Activated CD8-positive, alpha-beta T cell treated with anti-CD3 and anti-CD28 coated beads, Interleukin-2, amount 10 ng/mL, durations not matched to agents 7 days and 5 days (primary cell): Measurements from ENCODE around the gene KCNMA1. TPM values are rescaled to one million over a fixed set of nuclear protein-coding genes. Genes with fewer than 3 reads are reported as not detected.

Experiments
- ATAC-seq: fragments of 150-1000 bp; cut with Tn5 transposase; one replicate; pipeline ENCODE4 v1.10.0; 2021; ENCODE audit warnings: moderate library complexity
- CTCF ChIA-PET: fragments of 350-600 bp; sonication (Branson Sonifier 250); formaldehyde crosslinking; loops from one replicate; lab custom pipeline; 2021; ENCODE audit warnings: antibody characterized with exemption; lab: Charles Lee
- POLR2A ChIA-PET: fragments of 350-600 bp; sonication (Branson Sonifier 250); formaldehyde crosslinking; loops from one replicate; lab custom pipeline; 2021; ENCODE audit warnings: antibody characterized with exemption; lab: Charles Lee
- DNase-seq: peaks from one replicate; pipeline ENCODE4 v3.0.0-alpha.2; 2020
- H3K27ac Mint-ChIP-seq: one replicate; pipeline ENCODE4 v1.8.0; 2021; ENCODE audit warnings: mild to moderate bottlenecking, mixed read lengths
- H3K27me3 Mint-ChIP-seq: one replicate; pipeline ENCODE4 v1.8.0; 2021; ENCODE audit warnings: low read depth, mixed read lengths
- H3K36me3 Mint-ChIP-seq: one replicate; pipeline ENCODE4 v1.8.0; 2021; ENCODE audit warnings: low read depth, mixed read lengths
- H3K4me1 Mint-ChIP-seq: one replicate; pipeline ENCODE4 v1.8.0; 2021; ENCODE audit warnings: low read depth, mixed read lengths
- H3K4me3 Mint-ChIP-seq: one replicate; pipeline ENCODE4 v1.8.0; 2021; ENCODE audit warnings: mild to moderate bottlenecking, mixed read lengths
- H3K9me3 Mint-ChIP-seq: one replicate; pipeline ENCODE4 v1.8.0; 2022; ENCODE audit warnings: mixed read lengths; ENCODE audit not compliant: insufficient read depth
- total RNA-seq, 2 experiments: library from RNA; stranded (reverse); gene quantifications; one replicate each; pipeline ENCODE4 v1.2.3, GENCODE V29; 2021

The KCNMA1 gene
- total RNA-seq, 2 experiments from 2014 or later = 0.16 TPM

DNA sequence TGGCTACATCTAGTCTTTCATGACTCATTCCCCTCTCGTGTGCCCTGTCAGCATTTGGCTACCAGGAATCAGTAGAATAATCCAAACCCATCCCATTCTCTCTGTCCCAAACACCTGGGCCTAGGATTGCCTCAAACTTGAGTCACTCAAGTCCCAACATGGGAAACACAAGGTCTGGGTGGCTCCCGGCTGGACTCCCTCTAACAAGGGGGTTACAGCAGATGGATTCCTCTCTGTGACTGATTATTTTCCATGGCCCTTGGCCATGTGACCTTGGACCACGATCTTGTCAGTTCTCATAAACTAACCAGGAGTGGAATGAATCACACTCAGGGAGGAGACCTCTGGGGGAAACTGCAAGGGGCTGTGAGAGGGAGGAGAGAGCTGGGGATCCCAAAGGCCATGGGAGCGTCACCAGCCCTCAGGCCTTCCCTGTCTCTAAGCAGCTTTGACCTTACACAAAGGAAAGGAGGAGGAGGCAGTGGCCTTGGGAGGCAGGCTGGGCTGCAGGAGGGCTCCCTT lies 533.1 kb downstream of the KCNMA1 start:
- Mint-ChIP-seq H3K27ac (no peak overlapping the region), H3K9me3 (no peaks in the 10 kb centered on the region), H3K4me1 (no peaks in the 10 kb centered on the region), H3K36me3 (no peaks in the 10 kb centered on the region), H3K27me3 (no peaks in the 10 kb centered on the region), H3K4me3 (no peak overlapping the region)
- ChIA-PET CTCF (no interaction called here), POLR2A (no interaction called here)
- DNase-seq (no peak), ATAC-seq (no peak)

DNA sequence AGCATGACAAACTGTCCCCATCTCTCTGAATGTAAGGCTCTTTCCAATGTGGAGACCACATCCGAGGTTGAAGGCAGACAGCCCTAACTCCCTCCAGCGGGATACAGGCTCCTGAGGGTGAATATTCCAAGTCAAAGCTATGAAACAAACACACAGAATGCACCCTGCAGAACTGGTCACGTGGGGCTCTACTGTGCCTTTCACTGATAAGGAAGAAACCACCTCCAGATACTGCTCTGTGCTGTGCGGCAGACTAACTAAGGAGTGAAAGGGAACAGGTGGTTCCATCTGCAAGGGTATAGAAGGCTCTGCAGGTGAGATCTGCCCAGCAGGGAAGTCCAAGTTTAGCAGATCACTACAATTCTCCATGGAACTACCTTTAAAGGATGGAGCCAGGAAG lies 534.4 kb downstream of the KCNMA1 start:
- ATAC-seq = no peak

GRCh38 chr10:77101341-77101740 lies 536.3 kb downstream of the KCNMA1 start:
- peaks cover 4% of the 10 kb centered on the region for H3K27me3 Mint-ChIP-seq
- DNase-seq = no peak
- no peaks in the 10 kb centered on the region for H3K36me3 Mint-ChIP-seq
- no peak for ATAC-seq
- H3K27ac Mint-ChIP-seq = no peak overlapping the region
- ChIA-PET CTCF (no interaction called here), POLR2A (no interaction called here)
- H3K9me3 Mint-ChIP-seq = no peaks in the 10 kb centered on the region
- no peak overlapping the region for H3K4me3 Mint-ChIP-seq
- H3K4me1 Mint-ChIP-seq = no peaks in the 10 kb centered on the region

More for the DNA sequence above, 534.4 kb downstream of the KCNMA1 start:
- CTCF ChIA-PET = no interaction called here
- Mint-ChIP-seq H3K9me3 (no peaks in the 10 kb centered on the region), H3K27ac (no peak overlapping the region), H3K27me3 (no peaks in the 10 kb centered on the region), H3K4me1 (no peaks in the 10 kb centered on the region), H3K36me3 (no peaks in the 10 kb centered on the region), H3K4me3 (no peak overlapping the region)
- POLR2A ChIA-PET = no interaction called here
- DNase-seq = no peak

- no peaks in the 10 kb centered on the region for H3K9me3 Mint-ChIP-seq
- ATAC-seq (no peak), DNase-seq (no peak)
- no peaks in the 10 kb centered on the region for H3K36me3 Mint-ChIP-seq
- no peak overlapping the region for H3K27ac Mint-ChIP-seq
- H3K27me3 Mint-ChIP-seq = peaks cover 6% of the 10 kb centered on the region
- no peak overlapping the region for H3K4me3 Mint-ChIP-seq
- ChIA-PET POLR2A (no interaction called here), CTCF (no interaction called here)
- no peaks in the 10 kb centered on the region for H3K4me1 Mint-ChIP-seq
These were observed 538.5 kb downstream of the KCNMA1 start for GRCh38 chr10:77099136-77099535.

DNA sequence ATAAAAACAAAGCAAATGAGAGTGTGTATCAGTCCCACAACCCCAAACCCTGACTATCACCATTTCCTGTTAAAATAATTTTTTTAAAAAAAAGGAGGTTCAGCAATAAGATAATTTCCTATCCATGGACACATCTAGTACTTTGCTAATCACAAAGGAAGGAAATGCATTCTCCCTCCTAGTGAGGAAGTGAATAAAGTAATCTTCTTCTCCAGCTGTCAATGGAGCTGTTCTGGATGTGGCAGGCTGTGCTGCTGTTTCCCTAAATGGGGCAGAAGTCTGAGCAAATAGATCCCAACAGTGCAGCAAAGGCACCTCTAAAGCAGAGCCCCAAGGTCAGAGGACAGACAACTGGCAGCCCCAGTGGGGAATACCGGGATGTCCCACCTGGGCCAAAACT lies 540.0 kb downstream of the KCNMA1 start:
- Mint-ChIP-seq H3K4me1 (no peaks in the 10 kb centered on the region), H3K4me3 (no peak overlapping the region)

GRCh38 chr10:77093126-77093525 lies 544.5 kb downstream of the KCNMA1 start:
- POLR2A ChIA-PET = no interaction called here
- Mint-ChIP-seq H3K27me3 (peaks cover 6% of the 10 kb centered on the region), H3K4me1 (no peaks in the 10 kb centered on the region), H3K27ac (no peak overlapping the region), H3K4me3 (no peak overlapping the region), H3K9me3 (no peaks in the 10 kb centered on the region), H3K36me3 (no peaks in the 10 kb centered on the region)
- ATAC-seq (no peak), DNase-seq (no peak)
- CTCF ChIA-PET = no interaction called here

More for the DNA sequence above, 540.0 kb downstream of the KCNMA1 start:
- Mint-ChIP-seq H3K36me3 (no peaks in the 10 kb centered on the region), H3K27ac (no peak overlapping the region), H3K27me3 (peaks cover 6% of the 10 kb centered on the region), H3K9me3 (no peaks in the 10 kb centered on the region)
- DNase-seq = no peak
- no peak for ATAC-seq
- ChIA-PET POLR2A (no interaction called here), CTCF (no interaction called here)

DNA sequence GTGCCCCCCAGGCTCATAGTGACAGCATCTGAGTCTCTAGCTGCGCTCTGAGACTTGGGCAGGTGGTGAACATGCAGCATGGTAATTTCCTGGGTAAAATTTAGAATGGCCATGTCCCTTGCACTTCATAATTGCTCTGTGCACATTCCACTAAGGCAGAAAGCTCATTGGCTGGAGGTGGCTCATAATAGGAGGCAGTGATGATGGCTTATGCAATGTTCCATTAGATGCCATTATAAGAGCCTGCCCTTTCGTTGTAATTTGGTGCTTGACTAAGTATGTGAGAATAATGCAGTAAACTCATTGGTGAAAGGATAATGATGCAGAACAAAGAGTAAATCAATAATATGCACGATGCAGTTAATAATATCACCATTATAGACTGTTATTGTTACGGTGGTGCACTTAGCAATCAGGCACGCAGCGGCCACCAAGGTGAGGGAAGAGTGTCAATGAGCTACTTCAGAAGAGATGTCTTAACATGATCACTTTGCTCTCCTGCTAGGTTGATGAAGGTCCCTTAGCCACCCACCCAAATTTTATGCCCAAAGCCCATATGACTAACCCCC lies 545.9 kb downstream of the KCNMA1 start:
- no peak overlapping the region for H3K4me3 Mint-ChIP-seq
- ATAC-seq = no peak

DNA sequence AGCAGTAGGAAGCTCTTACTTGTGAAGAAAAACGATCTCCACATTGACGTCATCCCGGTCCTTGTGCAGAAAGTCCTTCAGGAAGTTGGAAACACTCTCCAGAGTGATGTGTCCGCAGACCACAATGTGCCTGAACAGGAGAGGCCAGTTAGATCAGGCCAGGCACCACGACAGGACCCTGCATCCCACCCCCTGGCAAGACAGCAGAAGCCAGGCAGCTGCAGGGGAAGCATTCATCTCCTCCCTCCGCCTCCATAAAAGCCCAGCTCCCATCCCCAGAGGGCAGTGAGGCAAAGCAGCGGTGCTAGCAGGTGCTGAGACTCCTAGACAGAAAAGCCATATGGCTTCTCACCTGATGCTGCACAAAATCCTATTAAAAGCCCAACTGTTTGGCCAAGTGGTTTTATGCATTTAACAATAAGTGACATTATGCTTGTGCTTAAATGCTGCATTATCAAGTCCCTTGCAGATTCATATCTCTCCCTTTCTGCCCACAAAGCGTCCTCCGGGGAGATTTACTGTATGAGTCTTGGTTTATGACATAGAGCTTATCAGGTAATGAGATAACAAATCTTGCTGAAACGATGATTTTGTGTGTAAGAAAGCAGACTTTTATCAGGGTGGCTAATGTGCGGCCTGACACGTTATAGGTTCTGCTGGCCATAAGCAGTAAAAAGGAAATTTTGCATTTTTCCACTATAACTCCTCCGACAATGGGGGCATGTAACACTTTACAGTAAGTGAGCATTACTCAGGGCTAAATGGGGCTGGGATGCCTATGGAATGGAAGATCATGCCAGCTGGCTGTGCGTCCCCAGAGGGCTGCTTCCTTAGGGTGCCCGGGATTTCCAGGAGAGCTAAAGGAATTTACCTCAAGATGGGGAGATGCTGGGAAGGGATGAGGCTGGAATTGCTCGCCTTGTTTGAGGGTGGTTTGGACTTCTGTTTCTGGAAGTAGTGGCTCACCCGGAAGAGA lies 546.9 kb downstream of the KCNMA1 start:
- Mint-ChIP-seq H3K4me3 (no peak overlapping the region), H3K27ac (no peak overlapping the region), H3K4me1 (no peaks in the 10 kb centered on the region), H3K27me3 (no peaks in the 10 kb centered on the region), H3K9me3 (no peaks in the 10 kb centered on the region), H3K36me3 (no peaks in the 10 kb centered on the region)
- no peak for ATAC-seq
- ChIA-PET POLR2A (no interaction called here), CTCF (no interaction called here)
- DNase-seq = no peak

More for the DNA sequence above, 545.9 kb downstream of the KCNMA1 start:
- peaks cover 2% of the 10 kb centered on the region for H3K27me3 Mint-ChIP-seq
- DNase-seq = no peak
- no peaks in the 10 kb centered on the region for H3K9me3 Mint-ChIP-seq
- ChIA-PET POLR2A (no interaction called here), CTCF (no interaction called here)
- H3K36me3 Mint-ChIP-seq = no peaks in the 10 kb centered on the region
- H3K4me1 Mint-ChIP-seq = no peaks in the 10 kb centered on the region
- H3K27ac Mint-ChIP-seq = no peak overlapping the region

- H3K4me1 Mint-ChIP-seq = no peaks in the 10 kb centered on the region
- CTCF ChIA-PET = no interaction called here
- H3K4me3 Mint-ChIP-seq = no peak overlapping the region
- H3K27me3 Mint-ChIP-seq = no peaks in the 10 kb centered on the region
- H3K36me3 Mint-ChIP-seq = no peaks in the 10 kb centered on the region
- no peaks in the 10 kb centered on the region for H3K9me3 Mint-ChIP-seq
- no peak for DNase-seq
- ATAC-seq = no peak
- POLR2A ChIA-PET = no interaction called here
- no peak overlapping the region for H3K27ac Mint-ChIP-seq
These were observed 550.2 kb downstream of the KCNMA1 start for GRCh38 chr10:77087366-77087765.

GRCh38 chr10:77086081-77086480 lies 551.5 kb downstream of the KCNMA1 start:
- Mint-ChIP-seq H3K36me3 (no peaks in the 10 kb centered on the region), H3K4me1 (no peaks in the 10 kb centered on the region), H3K9me3 (no peaks in the 10 kb centered on the region), H3K27ac (no peak overlapping the region), H3K4me3 (no peak overlapping the region), H3K27me3 (no peaks in the 10 kb centered on the region)
- CTCF ChIA-PET = no interaction called here
- DNase-seq (no peak), ATAC-seq (no peak)
- POLR2A ChIA-PET = no interaction called here

DNA sequence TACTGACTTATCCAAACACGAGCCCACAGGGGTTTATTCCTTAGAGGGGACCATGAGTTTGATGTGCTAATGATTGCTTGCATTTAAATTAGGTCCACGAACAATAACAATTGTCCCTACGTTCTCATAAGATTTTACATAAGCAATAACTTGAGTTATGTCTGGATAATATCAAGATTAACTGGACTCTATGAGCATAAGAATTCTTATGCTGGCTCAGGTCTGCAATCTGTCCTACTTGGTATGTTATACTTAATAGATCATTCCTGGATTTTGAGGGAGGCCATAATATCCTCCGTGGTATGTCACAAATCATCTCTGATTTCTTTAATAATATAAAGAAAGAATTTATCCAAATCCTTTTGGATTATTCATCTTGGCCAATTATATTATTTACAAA lies 552.3 kb downstream of the KCNMA1 start:
- no peak for DNase-seq
- Mint-ChIP-seq H3K4me1 (no peaks in the 10 kb centered on the region), H3K27me3 (no peaks in the 10 kb centered on the region), H3K27ac (no peak overlapping the region), H3K4me3 (no peak overlapping the region), H3K36me3 (no peaks in the 10 kb centered on the region), H3K9me3 (no peaks in the 10 kb centered on the region)
- ATAC-seq = no peak
- CTCF ChIA-PET = no interaction called here
- POLR2A ChIA-PET = no interaction called here

DNA sequence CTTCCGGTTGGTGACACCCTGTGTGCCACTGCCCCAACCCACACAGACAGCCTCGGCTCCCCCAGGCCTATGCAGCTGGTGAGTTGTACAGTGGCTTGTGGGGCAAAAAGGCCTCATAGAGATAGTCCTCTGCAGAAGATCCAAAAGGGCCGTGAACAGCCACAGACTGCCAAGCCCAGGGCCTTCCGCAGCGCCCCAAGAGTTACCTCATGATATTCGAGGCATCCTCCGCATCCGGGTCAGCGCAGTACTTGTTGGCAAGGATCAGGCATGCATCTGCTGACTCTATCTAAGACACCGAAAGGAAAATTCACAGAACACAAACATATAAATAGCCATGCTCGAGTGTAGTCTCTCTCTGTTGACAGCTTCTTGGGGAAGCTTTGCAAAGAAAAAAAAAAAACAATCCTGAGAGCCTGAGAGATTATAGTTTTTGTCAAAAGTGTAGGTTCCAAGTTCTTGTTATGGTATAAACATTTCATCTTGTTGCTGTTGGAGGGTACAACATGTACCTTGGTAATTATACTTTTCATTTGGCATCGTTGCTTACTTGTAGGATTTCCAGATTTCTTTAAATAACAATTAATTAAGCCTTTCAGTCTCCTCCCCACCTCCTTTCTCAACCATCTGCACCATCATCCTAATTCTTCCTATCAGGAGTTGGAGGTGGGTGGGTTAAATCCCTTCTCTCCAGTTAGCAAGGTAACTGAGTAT lies 553.0 kb downstream of the KCNMA1 start:
- ChIA-PET CTCF (no interaction called here), POLR2A (no interaction called here)
- DNase-seq = no peak
- H3K27me3 Mint-ChIP-seq = no peaks in the 10 kb centered on the region
- no peak for ATAC-seq
- no peaks in the 10 kb centered on the region for H3K4me1 Mint-ChIP-seq
- H3K27ac Mint-ChIP-seq = no peak overlapping the region
- no peaks in the 10 kb centered on the region for H3K36me3 Mint-ChIP-seq
- H3K9me3 Mint-ChIP-seq = no peaks in the 10 kb centered on the region
- H3K4me3 Mint-ChIP-seq = no peak overlapping the region
